ENCODE measurements around the gene RTEL1.

RTEL1 gene

DNA sequence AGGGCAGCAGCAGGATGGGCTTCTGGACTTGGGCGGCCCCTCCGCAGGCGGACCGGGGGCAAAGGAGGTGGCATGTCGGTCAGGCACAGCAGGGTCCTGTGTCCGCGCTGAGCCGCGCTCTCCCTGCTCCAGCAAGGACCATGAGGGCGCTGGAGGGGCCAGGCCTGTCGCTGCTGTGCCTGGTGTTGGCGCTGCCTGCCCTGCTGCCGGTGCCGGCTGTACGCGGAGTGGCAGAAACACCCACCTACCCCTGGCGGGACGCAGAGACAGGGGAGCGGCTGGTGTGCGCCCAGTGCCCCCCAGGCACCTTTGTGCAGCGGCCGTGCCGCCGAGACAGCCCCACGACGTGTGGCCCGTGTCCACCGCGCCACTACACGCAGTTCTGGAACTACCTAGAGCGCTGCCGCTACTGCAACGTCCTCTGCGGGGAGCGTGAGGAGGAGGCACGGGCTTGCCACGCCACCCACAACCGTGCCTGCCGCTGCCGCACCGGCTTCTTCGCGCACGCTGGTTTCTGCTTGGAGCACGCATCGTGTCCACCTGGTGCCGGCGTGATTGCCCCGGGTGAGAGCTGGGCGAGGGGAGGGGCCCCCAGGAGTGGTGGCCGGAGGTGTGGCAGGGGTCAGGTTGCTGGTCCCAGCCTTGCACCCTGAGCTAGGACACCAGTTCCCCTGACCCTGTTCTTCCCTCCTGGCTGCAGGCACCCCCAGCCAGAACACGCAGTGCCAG lies 38.7 kb downstream of the RTEL1 start, which contains the start of gene TNFRSF6B:
Gene TNFRSF6B, plus strand, starts transcription at position 25 of the 729 bp plus-strand sequence. Its CDS starts 116 bp downstream, at position 141.
- peaks cover 11% of the 10 kb centered on the region for H3K4me1 Mint-ChIP-seq
- H3K4me3 Mint-ChIP-seq = no peak within 1 kb of the TSS
- peaks cover 4% of the 10 kb centered on the region for H3K27me3 Mint-ChIP-seq
- DNase-seq = peak; percentile 31
- H3K27ac Mint-ChIP-seq = peak within 1 kb of the TSS; percentile 52
- CTCF ChIA-PET = no interaction called here
- H3K9me3 Mint-ChIP-seq = no peaks in the 10 kb centered on the region
- peaks cover 16% of the 10 kb centered on the region for H3K36me3 Mint-ChIP-seq

DNA sequence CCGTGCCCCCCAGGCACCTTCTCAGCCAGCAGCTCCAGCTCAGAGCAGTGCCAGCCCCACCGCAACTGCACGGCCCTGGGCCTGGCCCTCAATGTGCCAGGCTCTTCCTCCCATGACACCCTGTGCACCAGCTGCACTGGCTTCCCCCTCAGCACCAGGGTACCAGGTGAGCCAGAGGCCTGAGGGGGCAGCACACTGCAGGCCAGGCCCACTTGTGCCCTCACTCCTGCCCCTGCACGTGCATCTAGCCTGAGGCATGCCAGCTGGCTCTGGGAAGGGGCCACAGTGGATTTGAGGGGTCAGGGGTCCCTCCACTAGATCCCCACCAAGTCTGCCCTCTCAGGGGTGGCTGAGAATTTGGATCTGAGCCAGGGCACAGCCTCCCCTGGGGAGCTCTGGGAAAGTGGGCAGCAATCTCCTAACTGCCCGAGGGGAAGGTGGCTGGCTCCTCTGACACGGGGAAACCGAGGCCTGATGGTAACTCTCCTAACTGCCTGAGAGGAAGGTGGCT lies 39.3 kb downstream of the RTEL1 start:
- CTCF ChIA-PET = no interaction called here
- Mint-ChIP-seq H3K36me3 (peaks cover 14% of the 10 kb centered on the region), H3K4me3 (no peak overlapping the region), H3K27ac (peak overlapping the region; percentile 52), H3K4me1 (peaks cover 16% of the 10 kb centered on the region), H3K9me3 (no peaks in the 10 kb centered on the region), H3K27me3 (peaks cover 4% of the 10 kb centered on the region)
- peak; percentile 19 for DNase-seq

DNA sequence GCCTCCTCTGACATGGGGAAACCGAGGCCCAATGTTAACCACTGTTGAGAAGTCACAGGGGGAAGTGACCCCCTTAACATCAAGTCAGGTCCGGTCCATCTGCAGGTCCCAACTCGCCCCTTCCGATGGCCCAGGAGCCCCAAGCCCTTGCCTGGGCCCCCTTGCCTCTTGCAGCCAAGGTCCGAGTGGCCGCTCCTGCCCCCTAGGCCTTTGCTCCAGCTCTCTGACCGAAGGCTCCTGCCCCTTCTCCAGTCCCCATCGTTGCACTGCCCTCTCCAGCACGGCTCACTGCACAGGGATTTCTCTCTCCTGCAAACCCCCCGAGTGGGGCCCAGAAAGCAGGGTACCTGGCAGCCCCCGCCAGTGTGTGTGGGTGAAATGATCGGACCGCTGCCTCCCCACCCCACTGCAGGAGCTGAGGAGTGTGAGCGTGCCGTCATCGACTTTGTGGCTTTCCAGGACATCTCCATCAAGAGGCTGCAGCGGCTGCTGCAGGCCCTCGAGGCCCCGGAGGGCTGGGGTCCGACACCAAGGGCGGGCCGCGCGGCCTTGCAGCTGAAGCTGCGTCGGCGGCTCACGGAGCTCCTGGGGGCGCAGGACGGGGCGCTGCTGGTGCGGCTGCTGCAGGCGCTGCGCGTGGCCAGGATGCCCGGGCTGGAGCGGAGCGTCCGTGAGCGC lies 39.9 kb downstream of the RTEL1 start:
- H3K27me3 Mint-ChIP-seq = peaks cover 4% of the 10 kb centered on the region
- no peak overlapping the region for H3K4me3 Mint-ChIP-seq
- DNase-seq = peak; percentile 18
- no peak overlapping the region for H3K27ac Mint-ChIP-seq
- CTCF ChIA-PET = no interaction called here
- peaks cover 12% of the 10 kb centered on the region for H3K36me3 Mint-ChIP-seq
- H3K4me1 Mint-ChIP-seq = peaks cover 19% of the 10 kb centered on the region
- H3K9me3 Mint-ChIP-seq = no peaks in the 10 kb centered on the region

DNA sequence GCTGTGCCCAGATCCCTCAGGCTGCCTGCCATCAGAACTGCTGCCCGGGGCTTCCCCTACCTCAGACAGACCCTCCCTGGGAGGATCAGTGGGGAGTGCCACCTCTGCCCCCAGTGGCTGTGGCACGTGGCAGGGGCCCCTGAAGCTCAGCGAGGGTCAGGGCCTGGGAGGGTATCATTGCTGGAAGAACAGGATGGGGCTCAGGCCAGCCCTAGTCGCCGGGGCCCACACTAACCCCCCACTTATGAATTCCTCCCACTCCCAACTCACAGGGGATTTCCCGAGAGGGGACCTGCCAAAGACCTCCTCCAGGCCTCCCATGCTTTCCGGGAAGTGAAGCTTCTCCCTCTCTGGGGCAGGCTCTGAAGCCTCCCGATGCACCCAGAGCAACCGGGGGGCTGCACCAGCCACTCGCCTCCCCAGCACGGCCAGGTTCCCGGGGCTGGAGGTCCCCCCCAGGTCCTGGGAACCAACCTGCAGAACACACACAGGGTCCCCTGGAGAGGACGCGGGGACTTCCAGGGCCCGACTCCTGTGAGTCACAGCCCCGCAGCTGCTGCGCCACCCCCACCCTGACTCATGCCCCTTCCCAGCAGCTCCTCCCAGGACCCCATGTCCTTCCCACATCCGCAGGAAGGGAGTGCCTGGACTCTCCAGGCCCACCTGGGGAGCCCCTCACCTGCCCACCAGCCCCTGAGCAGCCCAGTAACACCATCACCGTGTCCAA lies 40.8 kb downstream of the RTEL1 start:
- DNase-seq = peak; percentile 21
- Mint-ChIP-seq H3K27me3 (peaks cover 4% of the 10 kb centered on the region), H3K9me3 (no peaks in the 10 kb centered on the region), H3K27ac (no peak overlapping the region), H3K4me1 (peaks cover 19% of the 10 kb centered on the region), H3K36me3 (peaks cover 8% of the 10 kb centered on the region), H3K4me3 (no peak overlapping the region)
- CTCF ChIA-PET = no interaction called here

DNA sequence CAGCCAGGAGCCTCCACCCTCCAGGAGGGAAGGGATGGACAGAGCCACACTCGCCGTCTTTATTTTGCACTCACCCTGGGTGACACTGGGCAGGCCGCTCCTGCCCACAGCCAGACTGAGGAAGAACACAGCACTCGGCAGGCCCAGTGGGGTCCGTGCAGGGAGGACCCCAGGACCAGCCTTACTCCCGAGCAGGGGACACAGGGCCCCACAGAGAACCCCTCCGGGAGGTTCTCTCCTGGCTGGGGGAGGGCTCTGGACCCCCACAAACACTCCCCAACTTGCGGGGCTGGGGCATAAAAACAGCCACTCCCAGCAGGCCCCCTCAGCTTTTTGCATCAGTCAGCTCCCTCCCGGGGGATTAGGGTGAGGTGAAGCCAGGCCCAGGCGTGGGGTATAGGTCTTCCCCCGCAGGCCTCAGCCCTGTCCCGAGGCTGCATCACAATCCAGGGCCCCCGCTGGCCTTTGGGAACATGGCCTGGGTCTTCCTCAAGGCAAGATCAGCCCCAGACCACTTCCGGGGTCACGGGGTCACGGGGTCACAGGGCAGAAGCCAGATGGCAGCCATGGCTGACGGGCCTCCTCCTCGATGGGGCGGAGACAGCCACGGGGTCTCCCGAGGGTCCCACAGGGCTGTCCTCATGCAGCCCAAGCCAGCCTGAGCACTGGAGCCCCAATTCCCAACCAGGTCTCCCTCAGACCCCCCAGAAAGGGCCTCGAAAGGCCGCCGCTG lies 41.5 kb downstream of the RTEL1 start:
- Mint-ChIP-seq H3K27me3 (peaks cover 4% of the 10 kb centered on the region), H3K36me3 (peaks cover 9% of the 10 kb centered on the region), H3K4me3 (no peak overlapping the region), H3K27ac (peak overlapping the region; percentile 58), H3K4me1 (peaks cover 19% of the 10 kb centered on the region), H3K9me3 (no peaks in the 10 kb centered on the region)
- DNase-seq = peak; percentile 23
- CTCF ChIA-PET = no interaction called here

DNA sequence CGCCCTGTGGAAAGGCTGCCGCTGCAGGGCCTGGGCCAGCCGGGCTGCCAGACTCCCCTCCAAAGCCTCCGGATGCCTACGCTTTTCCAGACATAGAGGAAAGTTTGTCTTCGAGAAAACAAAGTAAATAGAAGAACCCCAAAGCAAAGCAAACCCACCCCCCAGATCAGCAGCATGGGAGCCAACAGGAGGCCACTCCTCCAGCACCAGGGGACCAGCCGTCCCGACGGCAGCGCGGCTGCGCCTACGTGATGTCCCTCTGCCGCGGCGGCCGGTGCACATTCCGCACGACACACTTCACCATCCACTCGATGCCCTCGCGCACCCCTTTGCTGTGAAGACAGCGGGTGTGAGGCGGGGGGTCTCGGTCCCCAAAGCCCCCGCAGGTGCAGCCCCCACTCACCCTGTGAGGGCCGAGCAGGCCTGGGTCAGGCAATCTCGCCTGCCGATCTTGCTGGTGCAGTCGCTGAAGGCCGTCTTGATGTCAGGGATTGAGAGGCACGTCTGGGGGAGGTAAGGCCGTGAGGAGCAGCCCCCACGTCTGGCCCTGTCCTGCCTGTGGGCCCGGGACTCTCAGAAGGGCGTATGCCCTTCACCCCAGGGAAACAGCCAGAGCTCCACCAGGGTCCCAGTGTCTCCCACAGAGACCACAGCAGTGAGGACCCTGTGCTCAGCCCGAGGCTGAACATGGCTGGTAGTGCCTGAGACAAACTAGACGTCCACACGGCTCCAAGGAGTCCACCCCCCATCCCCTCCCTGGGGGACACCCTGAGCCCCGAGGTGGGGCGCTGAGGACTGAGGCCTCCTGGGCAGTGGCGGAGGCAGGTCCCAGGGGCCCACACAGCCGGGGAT lies 42.3 kb downstream of the RTEL1 start:
- H3K4me3 Mint-ChIP-seq = no peak overlapping the region
- H3K27ac Mint-ChIP-seq = peak overlapping the region; percentile 60
- peak; percentile 19 for DNase-seq
- H3K4me1 Mint-ChIP-seq = peaks cover 19% of the 10 kb centered on the region
- peaks cover 4% of the 10 kb centered on the region for H3K27me3 Mint-ChIP-seq
- CTCF ChIA-PET = no interaction called here
- no peaks in the 10 kb centered on the region for H3K9me3 Mint-ChIP-seq
- H3K36me3 Mint-ChIP-seq = peaks cover 14% of the 10 kb centered on the region

DNA sequence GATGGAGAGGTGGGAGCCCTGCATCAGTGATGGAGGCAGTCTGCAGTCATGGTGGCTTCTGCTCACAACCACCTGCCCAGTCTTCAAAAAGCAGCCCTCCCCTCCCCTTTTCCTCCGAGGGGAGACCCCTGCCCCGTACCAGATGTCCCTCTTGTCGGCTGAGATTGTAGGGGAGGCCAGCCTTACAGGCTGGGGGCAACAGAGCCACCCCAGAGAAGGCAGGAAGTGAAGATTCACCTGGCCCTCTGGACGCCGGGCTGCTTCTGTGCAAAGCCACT lies 42.9 kb downstream of the RTEL1 start:
- CTCF ChIA-PET = no interaction called here
- peaks cover 18% of the 10 kb centered on the region for H3K36me3 Mint-ChIP-seq
- peaks cover 20% of the 10 kb centered on the region for H3K4me1 Mint-ChIP-seq
- H3K27ac Mint-ChIP-seq = peak overlapping the region; percentile 19
- H3K4me3 Mint-ChIP-seq = no peak overlapping the region
- peak; percentile 18 for DNase-seq
- H3K27me3 Mint-ChIP-seq = peaks cover 4% of the 10 kb centered on the region
- no peaks in the 10 kb centered on the region for H3K9me3 Mint-ChIP-seq

DNA sequence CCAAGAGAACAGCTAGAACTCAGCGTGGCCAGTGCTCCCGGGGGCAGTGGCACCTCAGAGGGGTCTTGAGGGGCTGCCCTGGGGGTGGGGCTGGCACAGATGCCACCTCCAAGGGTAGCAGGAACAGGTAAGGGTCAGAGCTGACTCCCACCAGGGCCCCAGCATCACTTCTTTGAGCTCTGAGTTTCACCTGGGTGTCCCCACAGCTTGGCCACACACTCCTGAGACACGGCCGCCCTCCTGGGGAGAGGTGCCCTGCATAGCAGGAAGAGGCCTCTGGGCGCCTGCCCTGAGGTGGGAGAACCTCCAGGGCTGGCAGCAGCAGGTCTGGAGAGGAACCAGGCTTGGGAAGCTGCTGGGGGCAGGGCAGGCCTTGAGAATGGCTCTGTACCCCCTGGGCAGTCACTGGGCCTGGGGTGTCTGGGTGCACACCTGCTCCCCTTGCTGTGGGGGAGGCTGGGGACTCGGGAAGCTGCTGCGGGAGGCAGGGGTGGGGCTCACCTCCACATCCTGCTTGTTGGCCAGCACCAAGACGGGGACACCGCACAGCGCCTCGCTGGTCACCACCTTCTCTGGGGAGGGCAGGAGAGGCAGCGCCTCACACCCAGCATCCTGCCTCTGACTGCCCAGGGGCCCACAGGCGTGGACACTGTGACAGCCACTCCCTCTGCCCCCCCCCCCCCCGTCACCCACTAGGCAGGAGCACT lies 43.4 kb downstream of the RTEL1 start:
- Mint-ChIP-seq H3K36me3 (peaks cover 17% of the 10 kb centered on the region), H3K27ac (peak overlapping the region; percentile 19), H3K9me3 (no peaks in the 10 kb centered on the region), H3K4me3 (no peak overlapping the region), H3K27me3 (peaks cover 4% of the 10 kb centered on the region), H3K4me1 (peaks cover 20% of the 10 kb centered on the region)
- DNase-seq = peak; percentile 28
- CTCF ChIA-PET = no interaction called here

DNA sequence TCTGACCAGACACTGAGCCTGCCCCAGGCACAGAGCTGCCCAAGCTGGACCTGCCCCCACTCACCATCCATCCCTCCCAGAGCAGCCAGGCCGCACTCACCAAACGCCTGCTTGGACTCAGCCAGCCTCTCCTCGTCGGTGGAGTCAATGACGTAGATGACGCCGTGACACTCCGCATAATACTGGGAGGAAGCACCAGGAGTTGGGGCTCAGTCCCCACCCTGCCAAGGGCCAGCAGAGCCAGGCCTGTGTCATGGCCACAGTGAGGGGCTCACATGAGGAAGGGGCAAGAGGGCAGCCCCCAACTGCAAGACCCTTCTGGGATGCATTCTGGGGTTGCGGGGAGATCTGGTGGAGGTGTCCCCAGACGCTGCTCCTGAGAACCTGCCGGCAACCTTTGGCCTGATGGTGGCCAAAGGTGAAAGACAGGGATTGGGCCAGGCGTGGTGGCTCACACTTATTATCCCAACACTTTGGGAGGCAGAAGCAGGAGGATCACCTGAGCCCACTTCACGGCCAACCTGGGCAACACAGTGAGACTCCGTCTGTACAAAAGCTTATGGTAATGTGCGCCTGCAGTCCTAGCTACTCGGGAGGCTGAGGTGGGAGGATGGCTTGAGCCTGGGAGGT lies 44.0 kb downstream of the RTEL1 start:
- no peak for DNase-seq
- peaks cover 23% of the 10 kb centered on the region for H3K36me3 Mint-ChIP-seq
- CTCF ChIA-PET = no interaction called here
- H3K4me3 Mint-ChIP-seq = no peak overlapping the region
- no peak overlapping the region for H3K27ac Mint-ChIP-seq
- no peaks in the 10 kb centered on the region for H3K9me3 Mint-ChIP-seq
- H3K4me1 Mint-ChIP-seq = peaks cover 25% of the 10 kb centered on the region
- peaks cover 3% of the 10 kb centered on the region for H3K27me3 Mint-ChIP-seq

DNA sequence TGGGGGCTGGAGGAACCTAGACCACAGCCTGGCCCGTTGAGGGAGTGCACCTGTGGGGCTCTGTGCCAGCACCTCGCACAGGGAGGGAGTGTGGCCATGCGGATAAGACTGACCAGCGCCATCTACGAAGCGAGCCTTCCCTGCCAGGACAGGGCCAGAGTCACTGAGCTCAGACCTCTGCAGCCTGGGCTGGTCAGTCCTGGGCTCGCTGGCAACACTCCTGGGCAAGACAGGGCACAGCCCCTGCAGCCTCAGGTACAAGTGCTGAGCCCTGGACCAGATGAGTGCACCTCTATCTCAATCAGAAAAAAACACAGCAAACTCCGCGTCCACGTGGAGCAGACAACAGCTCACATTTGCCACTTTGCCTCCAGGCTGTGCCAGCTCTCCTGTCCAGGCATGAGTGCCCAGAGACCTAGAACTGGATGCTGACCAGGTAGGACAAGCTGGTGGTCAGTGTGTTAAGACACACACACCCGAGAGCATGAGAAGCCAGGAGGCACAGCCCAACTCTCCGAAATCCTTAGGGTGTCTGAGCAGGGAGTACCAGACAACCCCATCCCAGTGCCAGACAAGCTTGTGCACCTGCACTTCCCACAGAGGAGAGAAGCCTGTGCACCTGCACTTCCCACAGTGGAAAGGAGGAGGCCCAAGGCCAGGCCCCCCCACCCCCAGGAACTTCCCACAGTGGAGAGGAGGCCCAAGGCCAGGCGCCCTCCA lies 44.8 kb downstream of the RTEL1 start:
- Mint-ChIP-seq H3K27ac (no peak overlapping the region), H3K27me3 (no peaks in the 10 kb centered on the region), H3K9me3 (no peaks in the 10 kb centered on the region), H3K4me3 (no peak overlapping the region), H3K36me3 (peaks cover 23% of the 10 kb centered on the region), H3K4me1 (peaks cover 21% of the 10 kb centered on the region)
- CTCF ChIA-PET = no interaction called here
- DNase-seq = peak; percentile 12

DNA sequence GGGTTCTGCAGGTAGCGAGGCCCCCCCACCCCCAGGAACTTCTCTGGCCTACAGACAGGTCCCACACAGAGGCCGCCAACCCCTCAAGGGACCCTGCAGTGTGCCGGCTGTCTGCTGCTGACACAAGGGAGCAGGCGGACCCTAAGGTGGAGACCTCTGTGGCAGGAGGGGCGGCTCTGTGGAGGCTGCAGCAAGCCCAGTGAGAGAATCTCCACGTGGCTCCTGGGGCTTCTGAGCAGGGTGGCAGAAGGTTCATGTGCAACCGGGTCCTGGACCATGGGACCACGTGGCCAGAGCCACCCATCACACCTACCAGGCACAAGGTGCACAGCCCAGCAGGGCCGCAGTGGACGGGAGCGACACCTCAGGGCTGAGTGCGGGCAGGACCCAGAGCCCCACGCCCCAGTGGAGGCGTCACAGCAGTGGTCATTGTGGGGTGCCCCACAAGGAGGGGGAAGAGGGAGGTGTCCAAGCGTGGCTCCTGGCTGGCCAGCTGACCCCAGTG lies 45.4 kb downstream of the RTEL1 start:
- Mint-ChIP-seq H3K4me3 (no peak overlapping the region), H3K36me3 (peaks cover 25% of the 10 kb centered on the region), H3K27me3 (no peaks in the 10 kb centered on the region), H3K9me3 (no peaks in the 10 kb centered on the region), H3K27ac (no peak overlapping the region), H3K4me1 (peaks cover 23% of the 10 kb centered on the region)
- CTCF ChIA-PET = no interaction called here
- peak; percentile 19 for DNase-seq
